NOMO-1 (cell line): ENCODE measurements around the gene LMO3.

Source experiments
- DNase-seq, 2 experiments: peaks; one replicate each; lab custom pipeline; 2025; ENCODE audit not compliant: unreplicated experiment in 2 of 2; lab: John Stamatoyannopoulos, UW

Gene LMO3

GRCh38 chr12:16606117-16606200 is at the start of gene LMO3:
LMO3 (minus strand) TSS chr12:16606162; CDS start chr12:16600860, 5,302 bp downstream.
- DNase-seq = no peak

GRCh38 chr12:16636435-16637055 is 30.6 kb upstream of the LMO3 start:
- peak in 1 of 2 experiments; percentile 50 for DNase-seq

- no peak for DNase-seq
Measured at GRCh38 chr12:16634786-16635185, 28.8 kb upstream of the LMO3 start.

- no peak for DNase-seq
Measured at GRCh38 chr12:16626991-16627390, 21.0 kb upstream of the LMO3 start.

GRCh38 chr12:16622338-16622737 is 16.4 kb upstream of the LMO3 start:
- no peak for DNase-seq

- no peak for DNase-seq
Measured at GRCh38 chr12:16619537-16619936, 13.6 kb upstream of the LMO3 start.

- DNase-seq = no peak
Measured at GRCh38 chr12:16618256-16618655, 12.3 kb upstream of the LMO3 start.

GRCh38 chr12:16613199-16613598 is 7.2 kb upstream of the LMO3 start:
- DNase-seq = no peak

- DNase-seq = no peak
Measured at GRCh38 chr12:16612647-16613046, 6.7 kb upstream of the LMO3 start.

GRCh38 chr12:16611146-16611545 is 5.2 kb upstream of the LMO3 start:
- DNase-seq = no peak

GRCh38 chr12:16610743-16611142 is 4.8 kb upstream of the LMO3 start:
- DNase-seq = no peak

GRCh38 chr12:16610001-16610585 is 4.1 kb upstream of the LMO3 start:
- no peak for DNase-seq

GRCh38 chr12:16608946-16609539 is 3.1 kb upstream of the LMO3 start:
- no peak for DNase-seq

GRCh38 chr12:16607906-16608775 is 2.2 kb upstream of the LMO3 start:
- no peak for DNase-seq

GRCh38 chr12:16606991-16607390 is 1.0 kb upstream of the LMO3 start:
- DNase-seq = no peak

GRCh38 chr12:16606201-16606849 is 363 bp upstream of the LMO3 start:
- peak; percentile 22 to 26 for DNase-seq

GRCh38 chr12:16605642-16606116 is 283 bp downstream of the LMO3 start:
- peak; percentile 10 to 15 for DNase-seq

- DNase-seq = no peak
Measured at GRCh38 chr12:16604596-16605252, 1.2 kb downstream of the LMO3 start.

- DNase-seq = no peak
Measured at GRCh38 chr12:16603916-16604575, 1.9 kb downstream of the LMO3 start.

GRCh38 chr12:16603260-16603915 is 2.6 kb downstream of the LMO3 start:
- DNase-seq = no peak
